Tibial nerve (tissue), 4 donors: ENCODE data around the gene TFF3.

Experiments
- EP300 ChIP-seq, 2 donors: sonication (generic); formaldehyde crosslinking; IDR thresholded peaks; one replicate each; pipeline ENCODE4 v1.6.1; 2017; ENCODE audit warnings: antibody characterized with exemption in 2 of 2, mild to moderate bottlenecking in 1 of 2
- POLR2A ChIP-seq, 2 donors: fragments of 450-650 bp; IDR thresholded peaks; one replicate each; pipeline ENCODE4 v1.6.1; 2017; ENCODE audit warnings: antibody characterized with exemption in 2 of 2, mild to moderate bottlenecking in 2 of 2, moderate library complexity in 2 of 2
- TF ChIP-seq, protein P1 (sequence below), 5 experiments: fragments of 200-600 bp in 3 of 5; fragments of 450-650 bp in 2 of 5; sonication (generic) in 3 of 5; IDR thresholded peaks; one replicate each; pipeline ENCODE4 v1.5.1; 2016 to 2019; ENCODE audit warnings: antibody characterized with exemption in 5 of 5, mild to moderate bottlenecking in 3 of 5, moderate library complexity in 2 of 5

- no peak for TF ChIP-seq EP300 (IDR thresholded peaks at IDR 0.05)
- TF ChIP-seq, protein P1, sequence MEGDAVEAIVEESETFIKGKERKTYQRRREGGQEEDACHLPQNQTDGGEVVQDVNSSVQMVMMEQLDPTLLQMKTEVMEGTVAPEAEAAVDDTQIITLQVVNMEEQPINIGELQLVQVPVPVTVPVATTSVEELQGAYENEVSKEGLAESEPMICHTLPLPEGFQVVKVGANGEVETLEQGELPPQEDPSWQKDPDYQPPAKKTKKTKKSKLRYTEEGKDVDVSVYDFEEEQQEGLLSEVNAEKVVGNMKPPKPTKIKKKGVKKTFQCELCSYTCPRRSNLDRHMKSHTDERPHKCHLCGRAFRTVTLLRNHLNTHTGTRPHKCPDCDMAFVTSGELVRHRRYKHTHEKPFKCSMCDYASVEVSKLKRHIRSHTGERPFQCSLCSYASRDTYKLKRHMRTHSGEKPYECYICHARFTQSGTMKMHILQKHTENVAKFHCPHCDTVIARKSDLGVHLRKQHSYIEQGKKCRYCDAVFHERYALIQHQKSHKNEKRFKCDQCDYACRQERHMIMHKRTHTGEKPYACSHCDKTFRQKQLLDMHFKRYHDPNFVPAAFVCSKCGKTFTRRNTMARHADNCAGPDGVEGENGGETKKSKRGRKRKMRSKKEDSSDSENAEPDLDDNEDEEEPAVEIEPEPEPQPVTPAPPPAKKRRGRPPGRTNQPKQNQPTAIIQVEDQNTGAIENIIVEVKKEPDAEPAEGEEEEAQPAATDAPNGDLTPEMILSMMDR (IDR thresholded peaks at IDR 0.05), result no peak
- no peak for TF ChIP-seq POLR2A (IDR thresholded peaks at IDR 0.05)
These were observed 33.2 kb downstream of the TFF3 start for GRCh38 chr21:42282021-42282420.
